Kidney (tissue), 14 donors: ENCODE results near the gene TMCO2. TPM values are rescaled to one million over a fixed set of nuclear protein-coding genes. Genes with fewer than 3 reads are reported as not detected.

Experiments used
- DNase-seq, 5 donors: peaks; one replicate each; pipeline ENCODE4 v3.0.0-alpha.2; 2013 to 2020
- FAIRE-seq: peaks from 2 replicates; lab custom pipeline; 2012; peaks lifted over from hg19 to GRCh38; lab: Jason Lieb, UNC
- H3K27ac ChIP-seq, 2 donors: one replicate each; pipeline ENCODE4 v1.7.0; 2013; ENCODE audit warnings: low read depth in 2 of 2, low read length in 2 of 2, inconsistent platforms in 1 of 2
- H3K27me3 ChIP-seq: one replicate; pipeline ENCODE4 v1.7.1; 2013; ENCODE audit warnings: low read length, inconsistent platforms; ENCODE audit not compliant: control insufficient read depth, insufficient read depth
- H3K36me3 ChIP-seq, 3 donors: one replicate each; pipeline versions ENCODE4 v1.7.0 to v1.7.1; 2013; ENCODE audit warnings: low read length in 3 of 3, control low read depth in 1 of 3, inconsistent platforms in 1 of 3; ENCODE audit not compliant: insufficient read depth in 3 of 3, control insufficient read depth in 2 of 3
- H3K4me1 ChIP-seq, 3 donors: one replicate each; pipeline versions ENCODE4 v1.7.0 to v1.7.1; 2013; ENCODE audit warnings: low read length in 3 of 3, inconsistent platforms in 1 of 3, low read depth in 1 of 3; ENCODE audit not compliant: control insufficient read depth in 2 of 3, insufficient read depth in 2 of 3
- H3K4me3 ChIP-seq, 3 donors: one replicate each; pipeline versions ENCODE4 v1.7.0 to v1.8.1; 2013; ENCODE audit warnings: low read length in 3 of 3, control low read depth in 1 of 3, inconsistent platforms in 1 of 3
- H3K9ac ChIP-seq, 3 donors: one replicate each; pipeline versions ENCODE4 v1.7.0 to v1.7.1; 2013; ENCODE audit warnings: low read length in 3 of 3, control low read depth in 1 of 3, inconsistent platforms in 1 of 3
- H3K9me3 ChIP-seq, 3 donors: one replicate each; pipeline versions ENCODE4 v1.7.0 to v1.7.1; 2013; ENCODE audit warnings: low read length in 3 of 3, control low read depth in 1 of 3, inconsistent platforms in 1 of 3; ENCODE audit not compliant: control insufficient read depth in 2 of 3, insufficient read depth in 1 of 3
- intact Hi-C: fragments of 100-400 bp; cut with DNase I; formaldehyde crosslinking; loops from one replicate; pipeline ENCODE4 v1.11.1; 2022
- polyA plus RNA-seq: library from polyadenylated mRNA; stranded (reverse); fragments of 350-450 nt; fragmentation: Illumina TruSeq; extraction: RNeasy Lipid Tissue Mini Kit (QIAGEN cat#74804); gene quantifications from one replicate; pipeline ENCODE4 v1.2.3, GENCODE V29; 2014; ENCODE audit warnings: low read depth, low replicate concordance; ENCODE audit not compliant: insufficient read depth
- total RNA-seq: library from RNA; stranded (reverse); fragmentation: NEBNext Ultra II Directional; extraction: Animal tissue kit (Norgen Biotek cat#: 25700); gene quantifications from one replicate; pipeline ENCODE4 v1.2.1, GENCODE V29; 2021
- TF ChIP-seq, protein P1 (sequence below): IDR thresholded peaks from 3 replicates; pipeline ENCODE4 v1.5.1; 2012; ENCODE audit warnings: mild to moderate bottlenecking, moderate library complexity, borderline replicate concordance; ENCODE audit not compliant: insufficient read depth; ENCODE audit errors: extremely low read depth
- donor health status: control.
- donor health status: control.
- donor health status: control.
- donor health status: control.
- donor health status: control.
- donor health status: DM: yes; HTN: yes; CAD: no.
- donor health status: Normal renal cell carcinoma (clear cell type).

TMCO2 gene
- total and polyA plus RNA-seq, 2 donors from 2014 or later, result not detected

GRCh38 chr1:40224040-40224439 lies 23.7 kb upstream of the TMCO2 start:
- H3K36me3 ChIP-seq, result peaks cover 0 to 5% (median 3%) of the 10 kb centered on the region in 3 donors
- no peaks in the 10 kb centered on the region for H3K4me1 ChIP-seq
- TF ChIP-seq, protein P1, sequence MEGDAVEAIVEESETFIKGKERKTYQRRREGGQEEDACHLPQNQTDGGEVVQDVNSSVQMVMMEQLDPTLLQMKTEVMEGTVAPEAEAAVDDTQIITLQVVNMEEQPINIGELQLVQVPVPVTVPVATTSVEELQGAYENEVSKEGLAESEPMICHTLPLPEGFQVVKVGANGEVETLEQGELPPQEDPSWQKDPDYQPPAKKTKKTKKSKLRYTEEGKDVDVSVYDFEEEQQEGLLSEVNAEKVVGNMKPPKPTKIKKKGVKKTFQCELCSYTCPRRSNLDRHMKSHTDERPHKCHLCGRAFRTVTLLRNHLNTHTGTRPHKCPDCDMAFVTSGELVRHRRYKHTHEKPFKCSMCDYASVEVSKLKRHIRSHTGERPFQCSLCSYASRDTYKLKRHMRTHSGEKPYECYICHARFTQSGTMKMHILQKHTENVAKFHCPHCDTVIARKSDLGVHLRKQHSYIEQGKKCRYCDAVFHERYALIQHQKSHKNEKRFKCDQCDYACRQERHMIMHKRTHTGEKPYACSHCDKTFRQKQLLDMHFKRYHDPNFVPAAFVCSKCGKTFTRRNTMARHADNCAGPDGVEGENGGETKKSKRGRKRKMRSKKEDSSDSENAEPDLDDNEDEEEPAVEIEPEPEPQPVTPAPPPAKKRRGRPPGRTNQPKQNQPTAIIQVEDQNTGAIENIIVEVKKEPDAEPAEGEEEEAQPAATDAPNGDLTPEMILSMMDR, result no peak
- no peaks in the 10 kb centered on the region for H3K9me3 ChIP-seq
- H3K27me3 ChIP-seq, result no peaks in the 10 kb centered on the region
- no peak for FAIRE-seq
- no peak overlapping the region for H3K4me3 ChIP-seq
- no peak overlapping the region for H3K27ac ChIP-seq
- no peak overlapping the region for H3K9ac ChIP-seq
- DNase-seq, result no peak
- intact Hi-C loops, result no loop called here

- Histone ChIP-seq H3K4me3 (no peak overlapping the region), H3K9me3 (no peaks in the 10 kb centered on the region), H3K27me3 (no peaks in the 10 kb centered on the region), H3K27ac (no peak overlapping the region), H3K4me1 (no peaks in the 10 kb centered on the region), H3K9ac (no peak overlapping the region), H3K36me3 (peaks cover 0 to 5% (median 0%) of the 10 kb centered on the region in 3 donors)
- DNase-seq, result no peak
- intact Hi-C loops, result no loop called here
- TF ChIP-seq, protein P1, result no peak
- no peak for FAIRE-seq
Measured at GRCh38 chr1:40226192-40226591, 21.5 kb upstream of the TMCO2 start.

GRCh38 chr1:40232444-40232843 lies 15.3 kb upstream of the TMCO2 start:
- H3K4me3 ChIP-seq, result no peak overlapping the region
- DNase-seq, result no peak
- H3K27ac ChIP-seq, result no peak overlapping the region
- no peak for FAIRE-seq
- H3K36me3 ChIP-seq, result peaks cover 10 to 15% (median 14%) of the 10 kb centered on the region in 3 donors
- TF ChIP-seq, protein P1, result no peak
- H3K9me3 ChIP-seq, result no peaks in the 10 kb centered on the region
- no peaks in the 10 kb centered on the region for H3K27me3 ChIP-seq
- no peak overlapping the region for H3K9ac ChIP-seq
- intact Hi-C loops, result no loop called here
- H3K4me1 ChIP-seq, result no peaks in the 10 kb centered on the region

GRCh38 chr1:40239626-40240025 lies 8.1 kb upstream of the TMCO2 start:
- no peak overlapping the region for H3K9ac ChIP-seq
- H3K36me3 ChIP-seq, result peaks cover 13 to 22% (median 14%) of the 10 kb centered on the region in 3 donors
- H3K9me3 ChIP-seq, result no peaks in the 10 kb centered on the region
- H3K27ac ChIP-seq, result no peak overlapping the region
- TF ChIP-seq, protein P1, result no peak
- H3K27me3 ChIP-seq, result no peaks in the 10 kb centered on the region
- H3K4me3 ChIP-seq, result no peak overlapping the region
- FAIRE-seq, result no peak
- intact Hi-C loops, result no loop called here
- H3K4me1 ChIP-seq, result no peaks in the 10 kb centered on the region
- no peak for DNase-seq
